H9 (cell line): ENCODE results near the gene ZNF578. TPM values are rescaled to one million over a fixed set of nuclear protein-coding genes. Genes with fewer than 3 reads are reported as not detected.

Experiments
- DNase-seq: peaks from one replicate; pipeline ENCODE4 v3.0.0-alpha.2; 2017
- H2AFZ ChIP-seq: one replicate; pipeline ENCODE4 v1.6.1; 2013; ENCODE audit warnings: mild to moderate bottlenecking, low read length, control low read depth, moderate library complexity
- H2AK5ac ChIP-seq: 2 replicates; pipeline ENCODE4 v1.6.1; 2013; ENCODE audit warnings: low read length, control low read depth, mixed read lengths; ENCODE audit not compliant: insufficient read length
- H2BK120ac ChIP-seq: one replicate; pipeline ENCODE4 v1.6.1; 2013; ENCODE audit warnings: low read depth, mild to moderate bottlenecking, low read length, control low read depth, inconsistent platforms; ENCODE audit not compliant: poor library complexity, severe bottlenecking
- H2BK12ac ChIP-seq: 2 replicates; pipeline ENCODE4 v1.6.1; 2013; ENCODE audit warnings: low read length, control low read depth, mixed read lengths, low read depth; ENCODE audit not compliant: insufficient read length
- H2BK15ac ChIP-seq: 2 replicates; pipeline ENCODE4 v1.6.1; 2013; ENCODE audit warnings: low read depth, low read length, control low read depth
- H2BK20ac ChIP-seq: one replicate; pipeline ENCODE4 v1.6.1; 2013; ENCODE audit warnings: low read depth, mild to moderate bottlenecking, low read length, control low read depth, inconsistent platforms; ENCODE audit not compliant: poor library complexity, severe bottlenecking
- H2BK5ac ChIP-seq: 2 replicates; pipeline ENCODE4 v1.6.1; 2013; ENCODE audit warnings: low read length, control low read depth, mixed read lengths; ENCODE audit not compliant: insufficient read length
- H3K14ac ChIP-seq: 2 replicates; pipeline ENCODE4 v1.6.1; 2013; ENCODE audit warnings: low read length, control low read depth; ENCODE audit not compliant: insufficient read depth
- H3K18ac ChIP-seq: 2 replicates; pipeline ENCODE4 v1.6.1; 2013; ENCODE audit warnings: low read depth, mild to moderate bottlenecking, mixed read lengths, low read length, control low read depth; ENCODE audit not compliant: insufficient read length
- H3K23ac ChIP-seq: 2 replicates; pipeline ENCODE4 v1.6.1; 2013; ENCODE audit warnings: low read length, control low read depth, mixed read lengths, low read depth; ENCODE audit not compliant: insufficient read length
- H3K23me2 ChIP-seq: 2 replicates; pipeline ENCODE4 v1.6.1; 2013; ENCODE audit warnings: low read depth, mild to moderate bottlenecking, mixed read lengths, low read length, control low read depth; ENCODE audit not compliant: insufficient read length, poor library complexity, severe bottlenecking
- H3K27ac ChIP-seq: 2 replicates; pipeline ENCODE4 v1.5.1; 2013; ENCODE audit warnings: low read length, control low read depth, mixed read lengths, low read depth; ENCODE audit not compliant: insufficient read length
- H3K27me3 ChIP-seq: 2 replicates; pipeline ENCODE4 v1.6.1; 2013; ENCODE audit warnings: low read length, control low read depth, inconsistent platforms; ENCODE audit not compliant: insufficient read depth
- H3K4ac ChIP-seq: 2 replicates; pipeline ENCODE4 v1.6.1; 2013; ENCODE audit warnings: low read depth, mild to moderate bottlenecking, control low read depth, inconsistent platforms, low read length, moderate library complexity
- H3K4me1 ChIP-seq: 2 replicates; pipeline ENCODE4 v1.6.1; 2013; ENCODE audit warnings: low read length, control low read depth, inconsistent platforms; ENCODE audit not compliant: insufficient read depth
- H3K4me2 ChIP-seq: 2 replicates; pipeline ENCODE4 v1.6.1; 2013; ENCODE audit warnings: low read length, control low read depth, mixed read lengths; ENCODE audit not compliant: insufficient read length, insufficient read depth
- H3K56ac ChIP-seq: 2 replicates; pipeline ENCODE4 v1.6.1; 2013; ENCODE audit warnings: low read depth, mild to moderate bottlenecking, mixed read lengths, low read length, control low read depth; ENCODE audit not compliant: insufficient read length
- H3K79me1 ChIP-seq: 2 replicates; pipeline ENCODE4 v1.6.1; 2013; ENCODE audit warnings: low read depth, mild to moderate bottlenecking, moderate library complexity, low read length, control low read depth, inconsistent platforms; ENCODE audit not compliant: insufficient read depth, poor library complexity, severe bottlenecking
- H3K79me2 ChIP-seq: 2 replicates; pipeline ENCODE4 v1.6.1; 2013; ENCODE audit warnings: low read length, control low read depth, inconsistent platforms; ENCODE audit not compliant: insufficient read depth
- H3K9ac ChIP-seq: 2 replicates; pipeline ENCODE4 v1.6.1; 2013; ENCODE audit warnings: low read length, control low read depth, mixed read lengths; ENCODE audit not compliant: insufficient read length; ENCODE audit errors: extremely low read depth
- H3K9me3 ChIP-seq: one replicate; pipeline ENCODE4 v1.6.1; 2013; ENCODE audit warnings: low read depth, low read length, inconsistent platforms; ENCODE audit not compliant: control insufficient read depth
- H3T11ph ChIP-seq: one replicate; pipeline ENCODE4 v1.6.1; 2013; ENCODE audit warnings: mild to moderate bottlenecking, low read length, control low read depth, inconsistent platforms
- H4K20me1 ChIP-seq: one replicate; pipeline ENCODE4 v1.6.1; 2013; ENCODE audit not compliant: control insufficient read depth, insufficient read length, insufficient read depth
- H4K5ac ChIP-seq: 2 replicates; pipeline ENCODE4 v1.6.1; 2013; ENCODE audit warnings: low read depth, mild to moderate bottlenecking, mixed read lengths, low read length, control low read depth; ENCODE audit not compliant: insufficient read length
- H4K8ac ChIP-seq: replicated peaks from 2 replicates; pipeline ENCODE4 v1.6.1; 2013; ENCODE audit warnings: low read length, control low read depth, mixed read lengths, low read depth; ENCODE audit not compliant: insufficient read length
- H4K91ac ChIP-seq: 2 replicates; pipeline ENCODE4 v1.6.1; 2013; ENCODE audit warnings: low read depth, mild to moderate bottlenecking, moderate library complexity, mixed read lengths, low read length, control low read depth; ENCODE audit not compliant: insufficient read length
- H3K27ac Mint-ChIP-seq, 3 experiments: 2 replicates in 2 of 3; 3 replicates in 1 of 3; pipeline ENCODE4 v1.8.0; 2020 to 2021; ENCODE audit warnings: mixed read lengths in 3 of 3, mild to moderate bottlenecking in 1 of 3, moderate library complexity in 1 of 3
- H3K27me3 Mint-ChIP-seq: 2 replicates; pipeline ENCODE4 v1.8.0; 2021; ENCODE audit warnings: low read depth, mild to moderate bottlenecking, moderate library complexity, mixed read lengths
- H3K36me3 Mint-ChIP-seq, 3 experiments: 2 replicates in 2 of 3; 3 replicates in 1 of 3; pipeline ENCODE4 v1.8.0; 2020 to 2021; ENCODE audit warnings: low read depth in 3 of 3, mixed read lengths in 3 of 3; ENCODE audit not compliant: insufficient read depth in 1 of 3
- H3K4me1 Mint-ChIP-seq, 2 experiments: 2 replicates each; pipeline ENCODE4 v1.8.0; 2020; ENCODE audit warnings: mixed read lengths in 2 of 2
- H3K4me3 Mint-ChIP-seq, 2 experiments: 2 replicates in 1 of 2; 3 replicates in 1 of 2; pipeline ENCODE4 v1.8.0; 2020 to 2021; ENCODE audit warnings: mild to moderate bottlenecking in 2 of 2, mixed read lengths in 2 of 2, moderate library complexity in 1 of 2
- H3K9me3 Mint-ChIP-seq, 2 experiments: 2 replicates in 1 of 2; 3 replicates in 1 of 2; pipeline ENCODE4 v1.8.0; 2020; ENCODE audit warnings: mild to moderate bottlenecking in 2 of 2, mixed read lengths in 2 of 2, moderate library complexity in 1 of 2
- CTCF ChIP-seq: fragments of 200-600 bp; sonication (generic); conservative IDR thresholded peaks from 3 replicates; pipeline ENCODE4 v1.8.0; 2021; ENCODE audit warnings: antibody characterized with exemption, mild to moderate bottlenecking
- WGBS: extraction: QIAGEN DNeasy Blood & Tissue Kit; methylation state at CpG from one replicate; pipeline ENCODE4 v1.1.7; 2013; ENCODE audit warnings: missing lambda C conversion rate, low lambda C conversion rate, mixed read lengths; ENCODE audit not compliant: insufficient read length; ENCODE audit errors: extremely low coverage; 5-methylcytosine and 5-hydroxymethylcytosine counted together
- total RNA-seq: library from RNA; stranded (reverse); gene quantifications from 2 replicates; pipeline ENCODE4 v1.2.1, GENCODE V29; 2021

Gene ZNF578
- total RNA-seq, 1 experiment from 2014 or later, result 5.3 TPM

- Histone ChIP-seq H3K56ac (no peak within 1 kb of the TSS), H3K27ac (no peak within 1 kb of the TSS), H3K9me3 (peaks cover 54% of the 10 kb centered on the region), H3K79me2 (no peaks in the 10 kb centered on the region), H4K91ac (no peak within 1 kb of the TSS), H3K14ac (no peak within 1 kb of the TSS), H2AFZ (no peak within 1 kb of the TSS), H3K4ac (no peak within 1 kb of the TSS), H4K8ac (no peak within 1 kb of the TSS), H3K4me1 (no peaks in the 10 kb centered on the region), H2BK120ac (no peak within 1 kb of the TSS), H2BK12ac (no peak within 1 kb of the TSS), H3K27me3 (no peaks in the 10 kb centered on the region), H2BK15ac (no peak within 1 kb of the TSS), H4K5ac (no peak within 1 kb of the TSS), H2AK5ac (no peak within 1 kb of the TSS), H3K23ac (no peak within 1 kb of the TSS), H3K18ac (no peak within 1 kb of the TSS), H2BK20ac (no peak within 1 kb of the TSS), H3K4me2 (no peak within 1 kb of the TSS), H4K20me1 (no peaks in the 10 kb centered on the region), H3K23me2 (no peaks in the 10 kb centered on the region), H3K9ac (no peak within 1 kb of the TSS), H3K79me1 (no peaks in the 10 kb centered on the region), H3T11ph (no peak within 1 kb of the TSS), H2BK5ac (no peak within 1 kb of the TSS)
- Mint-ChIP-seq H3K36me3 (peaks cover 4 to 8% (median 7%) of the 10 kb centered on the region in 3 experiments), H3K4me3 (no peak within 1 kb of the TSS; a peak in 1 of 5 replicates), H3K4me1 (peaks cover 0 to 5% of the 10 kb centered on the region in 2 experiments; a peak in 2 of 4 replicates), H3K27ac (no peak within 1 kb of the TSS), H3K9me3 (peaks cover 85 to 96% of the 10 kb centered on the region in 2 experiments), H3K27me3 (peaks cover 4% of the 10 kb centered on the region; the same call in 1 of the 2 replicates)
- WGBS, result no CpG with 5 or more reads among the region's 27 CpGs
- no peak for TF ChIP-seq CTCF
- no peak for DNase-seq
Observed at GRCh38 chr19:52428937-52429336, 24.4 kb upstream of the ZNF578 start, which contains the start of gene ZNF534. Gene ZNF534, plus strand, starts transcription at chr19:52429148. Its CDS starts 2,327 bp downstream, at chr19:52431475.
